T-helper 17 cell (primary cell): ENCODE measurements around the gene ALDH1A3. TPM values are rescaled to one million over a fixed set of nuclear protein-coding genes. Genes with fewer than 3 reads are reported as not detected.
A peak's percentile ranks its signal among the peaks of the same experiment; 100 is the strongest.

Experiments
- ATAC-seq: fragments of 150-1000 bp; cut with Tn5 transposase; 2 replicates; pipeline ENCODE4 v1.10.0; 2021; ENCODE audit warnings: mild to moderate bottlenecking, moderate library complexity
- DNase-seq, 3 donors: peaks; one replicate each; pipeline versions ENCODE4 v3.0.0 to v3.0.0-alpha.2; 2020 to 2021
- H3K9me3 ChIP-seq: one replicate; pipeline ENCODE4 v1.7.0; 2013; ENCODE audit warnings: low read length, mild to moderate bottlenecking; ENCODE audit not compliant: control insufficient read depth, poor library complexity, severe bottlenecking
- H3K27ac Mint-ChIP-seq: one replicate; pipeline ENCODE4 v1.8.0; 2022; ENCODE audit warnings: mild to moderate bottlenecking, moderate library complexity, mixed read lengths
- H3K27me3 Mint-ChIP-seq: one replicate; pipeline ENCODE4 v1.8.0; 2022; ENCODE audit warnings: mixed read lengths
- H3K36me3 Mint-ChIP-seq: one replicate; pipeline ENCODE4 v1.8.0; 2022; ENCODE audit warnings: low read depth, mixed read lengths
- H3K4me1 Mint-ChIP-seq: one replicate; pipeline ENCODE4 v1.8.0; 2022; ENCODE audit warnings: mild to moderate bottlenecking, mixed read lengths
- H3K4me3 Mint-ChIP-seq: one replicate; pipeline ENCODE4 v1.8.0; 2022; ENCODE audit warnings: mild to moderate bottlenecking, moderate library complexity, mixed read lengths
- total RNA-seq, 4 donors: library from RNA in 2 of 4; stranded (reverse) in 2 of 4; gene quantifications; one replicate each; pipeline ENCODE4 v1.2.3 and lab custom pipeline; 2022 to 2026

Gene ALDH1A3
- total RNA-seq, 2 donors from 2014 or later = not detected

DNA sequence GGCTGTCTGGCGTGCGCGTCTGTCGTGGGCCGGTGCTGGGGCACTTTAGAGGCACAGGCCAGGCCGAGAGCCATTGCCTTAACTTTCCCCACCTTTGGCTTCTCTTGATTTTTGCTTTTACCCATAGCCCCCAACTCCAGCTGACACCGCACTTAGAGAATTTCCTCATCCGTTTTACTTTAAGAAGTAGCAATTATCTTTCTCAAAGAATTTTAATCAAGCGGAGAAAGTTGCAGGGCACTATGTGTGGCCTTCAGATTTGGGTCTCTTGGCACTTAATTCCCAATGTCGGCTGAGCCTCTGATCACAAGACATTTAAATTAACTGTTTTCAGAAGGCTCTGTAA is 1.2 kb downstream of the ALDH1A3 start:
- no peak for ATAC-seq
- peak overlapping the region; percentile 58 for H3K4me3 Mint-ChIP-seq
- peaks cover 6% of the 10 kb centered on the region for H3K36me3 Mint-ChIP-seq

DNA sequence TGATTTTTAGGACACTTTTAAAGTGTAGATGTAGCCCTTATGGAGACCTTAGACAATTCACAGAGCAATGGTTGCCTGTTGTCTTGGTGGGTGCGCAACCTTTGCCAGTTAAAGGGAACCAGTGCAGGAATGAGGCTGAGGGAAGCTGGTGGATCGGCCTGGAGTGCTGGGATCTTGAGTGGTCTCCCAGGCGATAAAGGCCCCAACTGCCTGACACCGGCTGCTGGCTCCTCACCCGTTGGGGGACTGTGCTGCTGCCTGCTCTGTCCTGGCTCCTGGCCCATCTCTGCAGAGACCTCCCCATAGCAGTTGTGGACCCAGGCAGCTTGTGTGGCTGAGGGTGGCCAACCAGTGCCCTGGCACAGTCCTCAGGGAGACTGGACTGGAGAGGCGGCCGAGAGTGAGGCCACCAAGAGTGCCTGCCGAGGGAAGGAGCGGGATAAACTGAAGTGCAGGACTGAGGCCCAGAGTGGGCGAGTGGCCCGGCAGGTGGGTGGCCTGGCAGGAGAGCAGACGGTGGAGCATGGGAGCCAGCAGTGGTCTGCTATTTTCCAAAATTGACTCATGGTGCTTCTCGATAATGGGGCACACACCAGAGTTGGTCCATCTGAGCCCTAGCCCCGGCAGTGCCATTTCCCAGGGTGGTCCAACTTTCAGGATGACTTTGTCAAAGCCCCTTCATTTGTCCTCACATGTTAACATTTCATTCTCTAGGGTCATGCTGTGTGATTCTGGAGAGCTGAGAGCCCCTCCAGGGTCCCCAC is 2.1 kb downstream of the ALDH1A3 start:
- no peak overlapping the region for H3K27ac Mint-ChIP-seq
- peaks cover 4% of the 10 kb centered on the region for H3K4me1 Mint-ChIP-seq
- DNase-seq (no peak), ATAC-seq (no peak)
- H3K27me3 Mint-ChIP-seq = peaks cover 78% of the 10 kb centered on the region
- H3K36me3 Mint-ChIP-seq = peaks cover 6% of the 10 kb centered on the region
- H3K4me3 Mint-ChIP-seq = no peak overlapping the region
- no peaks in the 10 kb centered on the region for H3K9me3 ChIP-seq

More for the DNA sequence above, 1.2 kb downstream of the ALDH1A3 start:
- Mint-ChIP-seq H3K27me3 (peaks cover 84% of the 10 kb centered on the region), H3K4me1 (peaks cover 4% of the 10 kb centered on the region), H3K27ac (no peak overlapping the region)
- no peak for DNase-seq
- H3K9me3 ChIP-seq = no peaks in the 10 kb centered on the region

GRCh38 chr15:100885116-100885515 is 5.5 kb downstream of the ALDH1A3 start:
- H3K36me3 Mint-ChIP-seq = peaks cover 6% of the 10 kb centered on the region
- no peak overlapping the region for H3K27ac Mint-ChIP-seq
- H3K4me3 Mint-ChIP-seq = no peak overlapping the region
- H3K9me3 ChIP-seq = no peaks in the 10 kb centered on the region
- ATAC-seq (no peak), DNase-seq (no peak)
- peaks cover 5% of the 10 kb centered on the region for H3K4me1 Mint-ChIP-seq
- H3K27me3 Mint-ChIP-seq = peaks cover 86% of the 10 kb centered on the region

GRCh38 chr15:100885811-100886210 is 6.2 kb downstream of the ALDH1A3 start:
- peaks cover 6% of the 10 kb centered on the region for H3K36me3 Mint-ChIP-seq
- no peak overlapping the region for H3K27ac Mint-ChIP-seq
- H3K9me3 ChIP-seq = no peaks in the 10 kb centered on the region
- H3K4me3 Mint-ChIP-seq = no peak overlapping the region
- DNase-seq = no peak
- ATAC-seq = no peak
- peaks cover 4% of the 10 kb centered on the region for H3K4me1 Mint-ChIP-seq
- peaks cover 87% of the 10 kb centered on the region for H3K27me3 Mint-ChIP-seq

DNA sequence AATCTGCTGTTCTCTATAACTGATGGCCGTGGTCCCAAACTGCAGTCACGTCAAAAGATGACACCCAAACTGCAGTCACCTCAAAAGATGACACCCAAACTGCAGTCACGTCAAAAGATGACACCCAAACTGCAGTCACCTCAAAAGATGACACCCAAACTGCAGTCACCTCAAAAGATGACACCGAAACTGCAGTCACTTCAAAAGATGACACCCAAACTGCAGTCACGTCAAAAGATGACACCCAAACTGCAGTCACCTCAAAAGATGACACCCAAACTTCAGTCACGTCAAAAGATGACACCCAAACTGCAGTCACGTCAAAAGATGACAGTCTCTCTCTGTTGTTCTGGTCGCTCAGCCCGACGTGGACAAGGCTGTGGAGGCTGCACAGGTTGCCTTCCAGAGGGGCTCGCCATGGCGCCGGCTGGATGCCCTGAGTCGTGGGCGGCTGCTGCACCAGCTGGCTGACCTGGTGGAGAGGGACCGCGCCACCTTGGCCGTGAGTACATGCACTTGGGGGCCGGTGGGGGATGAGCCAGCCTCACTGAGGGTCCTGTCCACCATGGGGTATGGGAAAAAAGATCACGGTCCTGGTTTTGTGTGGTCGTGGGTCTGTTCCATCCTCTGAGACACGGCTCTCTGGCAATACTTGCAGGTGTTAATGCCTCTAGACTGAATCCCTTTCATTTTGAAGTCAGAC is 7.7 kb downstream of the ALDH1A3 start:
- H3K4me3 Mint-ChIP-seq = no peak overlapping the region
- peaks cover 6% of the 10 kb centered on the region for H3K36me3 Mint-ChIP-seq
- peaks cover 87% of the 10 kb centered on the region for H3K27me3 Mint-ChIP-seq
- no peak overlapping the region for H3K27ac Mint-ChIP-seq
- ATAC-seq (no peak), DNase-seq (no peak)
- no peaks in the 10 kb centered on the region for H3K9me3 ChIP-seq
- H3K4me1 Mint-ChIP-seq = peaks cover 4% of the 10 kb centered on the region

- H3K27ac Mint-ChIP-seq = no peak overlapping the region
- H3K36me3 Mint-ChIP-seq = peaks cover 2% of the 10 kb centered on the region
- H3K27me3 Mint-ChIP-seq = peaks cover 87% of the 10 kb centered on the region
- no peak overlapping the region for H3K4me3 Mint-ChIP-seq
- H3K4me1 Mint-ChIP-seq = peaks cover 4% of the 10 kb centered on the region
- H3K9me3 ChIP-seq = no peaks in the 10 kb centered on the region
- ATAC-seq (no peak), DNase-seq (no peak)
These were observed 9.9 kb downstream of the ALDH1A3 start for GRCh38 chr15:100889385-100890050.

- no peak for ATAC-seq
- no peak for DNase-seq
- H3K4me1 Mint-ChIP-seq = peaks cover 4% of the 10 kb centered on the region
- H3K36me3 Mint-ChIP-seq = no peaks in the 10 kb centered on the region
- H3K4me3 Mint-ChIP-seq = no peak overlapping the region
- no peak overlapping the region for H3K27ac Mint-ChIP-seq
- H3K27me3 Mint-ChIP-seq = peaks cover 87% of the 10 kb centered on the region
- no peaks in the 10 kb centered on the region for H3K9me3 ChIP-seq
These were observed 10.6 kb downstream of the ALDH1A3 start for GRCh38 chr15:100890051-100890720.

DNA sequence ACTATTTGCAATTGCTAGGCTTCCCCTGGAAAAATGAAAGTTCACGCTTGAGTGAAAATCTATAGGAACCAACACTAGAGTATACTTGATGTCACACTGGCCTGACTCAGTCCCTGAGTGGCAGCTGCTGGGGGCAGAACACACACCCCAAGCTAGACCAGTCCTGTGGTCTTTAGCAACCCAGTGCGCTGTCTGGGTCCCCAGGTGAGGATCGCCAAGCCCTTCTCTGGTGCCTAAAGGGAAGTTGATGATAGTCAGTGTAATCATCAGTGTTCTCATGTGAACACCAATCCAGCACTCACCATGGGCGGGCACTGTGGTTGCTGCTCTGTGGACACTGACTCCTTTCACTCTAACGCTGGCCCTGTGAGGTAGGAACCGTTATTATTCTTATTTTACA is 11.2 kb downstream of the ALDH1A3 start:
- no peak overlapping the region for H3K27ac Mint-ChIP-seq
- H3K36me3 Mint-ChIP-seq = no peaks in the 10 kb centered on the region
- DNase-seq (no peak), ATAC-seq (no peak)
- H3K27me3 Mint-ChIP-seq = peaks cover 86% of the 10 kb centered on the region
- no peak overlapping the region for H3K4me3 Mint-ChIP-seq
- no peaks in the 10 kb centered on the region for H3K9me3 ChIP-seq
- peaks cover 4% of the 10 kb centered on the region for H3K4me1 Mint-ChIP-seq

DNA sequence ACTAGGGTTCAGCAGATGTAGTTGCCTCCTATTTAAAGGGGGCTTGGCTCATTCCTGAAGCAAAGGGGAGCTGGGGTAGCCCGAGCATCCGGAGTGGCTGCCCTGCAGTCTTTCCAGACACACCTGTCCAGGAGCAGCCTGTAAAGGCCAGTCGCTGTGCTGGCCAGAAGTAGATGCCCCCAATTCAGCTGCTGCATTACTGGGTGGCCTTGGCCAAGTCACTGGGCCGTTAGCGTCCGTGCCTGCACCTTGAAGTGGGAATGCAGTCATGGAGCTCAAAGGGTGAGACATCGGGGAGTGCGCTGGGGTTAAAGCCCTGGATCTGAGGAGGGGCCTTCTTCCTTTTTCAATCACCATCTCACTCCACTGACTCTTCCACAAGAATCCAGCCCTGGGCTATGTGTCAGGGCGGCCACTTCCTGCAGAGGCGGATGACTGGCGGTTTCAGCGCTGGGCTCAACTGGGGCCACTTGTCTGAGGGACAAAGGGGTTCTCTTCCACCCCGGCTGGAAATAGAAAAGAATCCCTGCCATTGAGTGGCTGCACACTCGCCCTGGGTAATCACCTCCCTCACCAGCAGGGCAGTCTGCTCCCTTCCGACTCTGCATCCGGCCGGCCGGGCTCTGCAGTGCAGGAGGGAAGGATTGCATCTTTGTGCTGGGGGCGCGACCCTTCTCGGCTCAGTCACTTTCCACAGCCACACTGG is 11.8 kb downstream of the ALDH1A3 start:
- Mint-ChIP-seq H3K4me1 (peaks cover 4% of the 10 kb centered on the region), H3K27ac (no peak overlapping the region), H3K36me3 (no peaks in the 10 kb centered on the region), H3K27me3 (peaks cover 84% of the 10 kb centered on the region), H3K4me3 (no peak overlapping the region)
- no peak for ATAC-seq
- no peak for DNase-seq
- H3K9me3 ChIP-seq = no peaks in the 10 kb centered on the region

DNA sequence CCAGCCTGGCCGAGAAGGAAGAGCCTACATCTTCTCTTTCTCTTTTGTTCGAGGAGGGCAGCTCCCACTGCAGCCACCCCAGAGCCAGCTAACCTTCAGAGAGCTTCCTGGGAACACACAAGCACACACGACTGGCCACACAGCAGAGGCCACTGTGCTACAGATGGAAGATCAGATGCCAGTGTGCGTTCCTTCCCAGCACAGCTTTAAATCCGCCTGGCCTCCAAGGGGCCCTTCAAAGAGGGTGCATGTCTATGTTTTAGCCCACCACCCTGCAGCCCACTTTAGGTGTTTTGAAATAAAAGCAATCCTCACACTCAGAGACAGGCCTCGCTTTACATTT is 12.4 kb downstream of the ALDH1A3 start:
- DNase-seq (no peak), ATAC-seq (no peak)
- H3K27ac Mint-ChIP-seq = no peak overlapping the region
- H3K4me3 Mint-ChIP-seq = no peak overlapping the region
- no peaks in the 10 kb centered on the region for H3K9me3 ChIP-seq
- peaks cover 4% of the 10 kb centered on the region for H3K4me1 Mint-ChIP-seq
- no peaks in the 10 kb centered on the region for H3K36me3 Mint-ChIP-seq
- H3K27me3 Mint-ChIP-seq = peaks cover 84% of the 10 kb centered on the region

GRCh38 chr15:100893261-100893963 is 13.8 kb downstream of the ALDH1A3 start:
- Mint-ChIP-seq H3K4me3 (no peak overlapping the region), H3K4me1 (peaks cover 4% of the 10 kb centered on the region), H3K27me3 (peaks cover 87% of the 10 kb centered on the region), H3K36me3 (no peaks in the 10 kb centered on the region), H3K27ac (no peak overlapping the region)
- ATAC-seq = no peak
- H3K9me3 ChIP-seq = no peaks in the 10 kb centered on the region
- DNase-seq = no peak

GRCh38 chr15:100893964-100894295 is 14.3 kb downstream of the ALDH1A3 start:
- ATAC-seq (no peak), DNase-seq (no peak)
- H3K4me1 Mint-ChIP-seq = peaks cover 4% of the 10 kb centered on the region
- no peak overlapping the region for H3K4me3 Mint-ChIP-seq
- H3K36me3 Mint-ChIP-seq = no peaks in the 10 kb centered on the region
- no peaks in the 10 kb centered on the region for H3K9me3 ChIP-seq
- H3K27ac Mint-ChIP-seq = no peak overlapping the region
- peaks cover 87% of the 10 kb centered on the region for H3K27me3 Mint-ChIP-seq
